Hepatic stellate cell (primary cell): ENCODE data around the gene RCSD1.

ENCODE experiments used
- DNase-seq: peaks from one replicate; pipeline ENCODE4 v3.0.0; 2011; ENCODE audit warnings: low spot score

The RCSD1 gene

GRCh38 chr1:167643441-167643840 is 13.4 kb downstream of the RCSD1 start:
- no peak for DNase-seq

DNA sequence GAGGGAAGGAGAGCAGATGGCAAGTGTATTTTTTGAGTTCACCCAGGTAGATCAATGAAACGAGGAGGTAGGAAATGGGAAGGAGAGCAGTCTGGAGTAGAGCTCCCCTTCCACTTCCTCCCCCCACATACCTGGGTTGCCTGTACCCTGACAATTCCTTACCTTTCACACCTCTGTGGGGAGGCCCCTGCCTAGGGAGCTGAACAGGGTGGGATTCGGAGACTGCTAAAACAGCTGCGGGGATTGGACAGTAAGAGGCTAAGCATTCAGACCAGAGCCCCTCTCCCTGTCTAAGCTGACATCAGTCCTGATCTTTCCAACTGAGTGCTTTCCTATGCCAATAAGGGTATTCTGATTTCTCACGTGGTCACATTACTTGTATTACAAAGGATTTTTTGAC is 14.5 kb downstream of the RCSD1 start:
- DNase-seq, result no peak

DNA sequence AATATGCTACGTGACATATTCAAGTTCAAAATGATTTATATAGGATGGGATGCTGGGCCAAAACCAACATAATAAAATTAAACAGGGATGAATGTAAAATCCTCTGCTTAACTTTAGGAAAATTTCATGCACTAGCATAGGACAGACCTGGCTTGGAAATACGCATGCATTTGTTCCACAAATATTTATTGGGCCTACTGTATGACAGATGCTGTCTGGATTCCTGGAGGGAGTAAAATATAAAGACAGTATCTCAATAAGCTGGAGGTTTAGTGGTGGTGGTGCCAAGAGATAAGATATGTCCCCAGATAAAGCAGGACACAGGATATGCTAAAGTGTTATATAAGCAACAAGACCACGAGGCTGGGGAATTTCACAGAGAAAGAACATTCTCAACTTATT is 15.1 kb downstream of the RCSD1 start:
- no peak for DNase-seq

DNA sequence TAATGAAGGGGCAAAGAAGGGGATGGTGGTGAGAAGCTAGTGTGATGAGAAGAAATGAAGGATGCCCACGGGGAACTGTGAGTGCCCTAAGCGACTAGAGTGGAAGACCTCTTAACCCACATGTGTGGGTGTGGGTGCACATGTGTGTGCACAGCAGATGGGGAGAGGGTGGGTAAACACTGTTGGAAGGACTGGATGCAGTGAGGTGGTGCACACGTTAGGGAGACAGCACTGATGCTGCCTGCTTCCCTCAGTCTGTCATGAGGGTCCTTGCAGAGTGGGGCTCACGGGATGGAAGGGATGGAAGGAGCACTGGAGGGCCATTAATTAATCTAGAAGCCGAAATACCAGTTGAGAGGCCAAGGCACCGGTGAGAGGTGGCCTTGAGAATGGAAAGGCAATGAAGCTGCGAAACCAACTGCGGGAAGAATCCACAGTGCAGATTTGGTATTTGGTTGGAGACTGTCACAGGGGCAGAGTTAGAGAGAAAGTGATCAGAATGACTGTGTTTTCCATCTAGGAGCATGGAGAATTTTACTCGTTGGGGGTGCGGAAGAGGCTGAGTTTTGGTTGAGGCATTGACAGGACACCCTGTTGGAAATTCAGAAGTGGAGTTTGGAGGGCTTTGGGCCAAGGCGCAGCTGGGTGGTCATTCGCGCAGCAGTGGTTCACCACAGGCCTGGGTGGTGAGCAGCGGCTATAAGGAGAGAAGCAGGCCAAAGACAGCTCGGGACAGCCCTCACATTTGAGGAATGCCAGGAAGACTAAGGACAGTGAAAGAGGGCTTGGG is 15.8 kb downstream of the RCSD1 start:
- no peak for DNase-seq

- DNase-seq, result no peak
Measured at GRCh38 chr1:167648252-167648849, 18.3 kb downstream of the RCSD1 start.

- DNase-seq, result no peak
Measured at GRCh38 chr1:167648978-167649744, 19.1 kb downstream of the RCSD1 start.

DNA sequence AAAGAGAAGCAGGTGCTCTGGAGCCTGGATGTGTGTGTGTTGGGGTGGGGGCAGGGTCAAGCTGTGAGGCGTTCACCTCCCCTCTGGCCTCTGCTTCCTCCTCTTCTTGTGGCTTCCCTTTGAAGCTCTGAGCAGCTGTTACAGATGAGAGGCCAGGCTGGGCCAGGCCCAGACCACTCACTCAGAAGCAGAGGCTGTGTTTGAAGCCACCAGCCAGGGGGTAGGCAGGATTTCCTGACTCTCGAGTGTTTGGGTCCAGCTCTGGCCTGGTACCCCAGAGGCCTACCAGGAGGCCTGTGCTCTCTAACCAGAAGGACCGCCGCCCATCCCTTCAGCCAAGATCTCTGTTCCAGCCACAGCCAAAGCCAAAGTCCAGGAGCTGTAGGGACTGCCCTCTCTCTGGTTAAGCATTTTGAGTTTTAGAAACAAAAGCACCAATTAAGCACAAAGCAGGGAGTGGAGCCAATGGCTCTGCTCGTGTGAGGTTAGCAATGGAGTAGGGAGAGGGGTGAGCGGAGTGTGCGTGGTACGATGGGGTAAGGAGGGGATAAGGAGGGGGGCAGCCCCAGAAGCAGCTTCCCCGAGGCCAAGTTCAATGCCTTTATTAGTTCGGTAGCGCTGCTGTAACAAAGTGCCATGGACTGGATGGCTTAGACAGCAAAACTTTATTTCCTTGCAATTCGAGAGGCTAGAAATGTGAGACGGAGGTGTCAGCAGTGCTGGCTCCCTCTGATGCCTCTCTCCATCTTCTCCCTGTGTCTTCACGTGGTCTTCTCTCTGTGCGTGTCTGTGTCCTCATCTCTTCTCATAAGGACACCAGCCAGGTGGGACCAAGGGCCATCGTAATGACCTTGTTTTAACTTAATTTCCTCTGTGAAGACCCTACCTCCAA is 20.5 kb downstream of the RCSD1 start:
- DNase-seq, result no peak

GRCh38 chr1:167651161-167651693 is 21.2 kb downstream of the RCSD1 start:
- no peak for DNase-seq

GRCh38 chr1:167654975-167655575 is 25.0 kb downstream of the RCSD1 start:
- no peak for DNase-seq

- no peak for DNase-seq
Measured at GRCh38 chr1:167656657-167657056, 26.6 kb downstream of the RCSD1 start.

DNA sequence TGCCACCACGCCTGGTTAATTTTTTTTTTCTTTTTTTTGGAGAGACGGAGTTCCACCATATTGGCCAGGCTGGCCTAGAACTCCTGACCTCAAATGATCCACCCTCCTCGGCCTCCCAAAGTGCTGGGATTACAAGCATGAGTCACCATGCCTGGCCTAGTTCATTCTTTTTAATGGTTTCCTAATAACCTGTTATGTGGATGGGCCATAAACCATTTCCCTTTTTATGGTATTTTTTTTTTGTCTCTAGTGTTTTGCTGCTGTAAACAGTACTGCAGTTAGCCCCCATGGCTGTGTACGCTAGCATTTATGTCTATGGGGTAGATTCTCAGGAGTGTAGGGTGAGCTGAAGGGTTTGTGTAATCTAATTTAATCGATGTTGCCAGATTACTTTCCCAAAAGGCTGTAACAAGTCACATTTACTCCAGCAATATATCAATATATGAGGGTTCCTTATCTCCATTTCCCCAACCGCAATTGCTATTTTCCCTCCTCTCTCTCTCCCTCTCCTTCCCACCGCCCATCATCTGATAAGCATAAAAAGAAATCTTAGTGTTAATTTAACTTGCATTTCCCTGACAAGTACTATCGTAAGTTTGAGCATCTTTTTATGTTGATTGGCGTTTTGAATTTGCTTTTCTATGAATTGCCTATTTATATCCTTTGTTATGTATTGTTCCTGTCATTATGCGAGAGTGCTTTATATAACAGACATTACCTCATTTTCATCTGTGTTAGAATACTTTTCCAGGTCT is 28.7 kb downstream of the RCSD1 start:
- DNase-seq, result no peak

- DNase-seq, result no peak
Measured at GRCh38 chr1:167659450-167659849, 29.4 kb downstream of the RCSD1 start.

- no peak for DNase-seq
Measured at GRCh38 chr1:167659881-167660280, 29.8 kb downstream of the RCSD1 start.

DNA sequence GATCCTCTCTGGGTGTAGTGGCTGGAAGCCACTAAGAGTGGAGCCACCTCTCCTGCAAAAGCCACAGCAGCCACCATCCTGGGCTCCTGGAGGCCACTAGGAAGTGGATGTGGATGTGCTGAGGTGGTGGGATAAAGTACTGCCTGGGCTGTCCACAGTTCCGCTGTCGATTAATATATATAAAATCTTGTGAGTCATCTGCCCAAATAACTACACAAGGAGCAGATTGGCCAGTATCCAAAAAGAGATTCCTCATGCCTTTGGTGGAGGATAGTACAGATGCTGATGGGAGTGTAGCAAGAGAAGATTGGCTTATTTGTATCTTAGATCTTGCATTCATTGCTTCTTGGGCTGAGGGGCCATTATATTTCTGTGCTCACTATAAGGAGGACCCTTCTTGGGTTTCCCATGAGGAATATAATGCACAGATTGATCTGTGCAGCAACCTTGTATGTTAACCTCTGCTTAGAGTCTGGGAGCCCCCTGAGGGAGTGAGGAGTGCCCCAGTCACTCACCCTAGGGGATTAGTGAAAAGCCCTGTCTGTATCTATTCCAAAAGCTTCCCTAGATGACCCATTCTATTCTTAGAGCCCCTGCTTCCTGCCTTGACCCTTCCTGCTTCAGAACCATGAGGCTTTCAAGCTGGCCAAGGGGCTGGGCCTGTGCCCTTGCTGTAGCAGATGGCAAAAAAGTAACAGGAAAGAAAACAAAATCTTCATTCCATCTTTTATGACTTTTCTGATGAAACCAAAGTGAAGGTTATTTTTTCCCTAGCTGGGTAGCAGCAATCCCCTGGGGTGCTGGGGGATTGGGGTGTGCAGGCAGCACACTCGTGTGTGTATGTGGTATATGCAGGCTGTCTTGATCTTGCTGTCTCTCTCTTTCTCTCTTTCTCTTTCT is 31.7 kb downstream of the RCSD1 start:
- DNase-seq, result peak; percentile 74

GRCh38 chr1:167663002-167663772 is 33.2 kb downstream of the RCSD1 start:
- peak; percentile 70 for DNase-seq

- DNase-seq, result no peak
Measured at GRCh38 chr1:167665469-167665868, 35.4 kb downstream of the RCSD1 start.

GRCh38 chr1:167666416-167666815 is 36.4 kb downstream of the RCSD1 start:
- DNase-seq, result peak; percentile 91

DNA sequence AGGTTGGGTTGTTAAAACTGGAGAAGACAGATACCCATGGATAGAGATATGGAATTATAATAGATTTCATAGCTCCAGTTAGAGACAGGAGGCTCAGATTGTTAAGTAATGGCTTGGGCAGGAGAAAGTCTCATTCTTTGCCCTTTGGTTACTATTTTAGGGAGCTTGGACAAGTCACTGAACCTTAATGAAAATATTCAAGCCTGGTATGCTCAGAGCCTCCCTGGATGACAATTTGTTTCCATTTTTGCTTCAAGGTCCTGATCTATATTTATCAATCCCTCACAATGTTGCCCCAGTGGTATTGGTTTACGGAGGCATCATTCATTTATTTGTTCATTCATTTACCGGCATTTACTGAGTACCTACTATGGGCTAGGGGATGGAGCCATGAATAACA is 37.5 kb downstream of the RCSD1 start:
- no peak for DNase-seq

DNA sequence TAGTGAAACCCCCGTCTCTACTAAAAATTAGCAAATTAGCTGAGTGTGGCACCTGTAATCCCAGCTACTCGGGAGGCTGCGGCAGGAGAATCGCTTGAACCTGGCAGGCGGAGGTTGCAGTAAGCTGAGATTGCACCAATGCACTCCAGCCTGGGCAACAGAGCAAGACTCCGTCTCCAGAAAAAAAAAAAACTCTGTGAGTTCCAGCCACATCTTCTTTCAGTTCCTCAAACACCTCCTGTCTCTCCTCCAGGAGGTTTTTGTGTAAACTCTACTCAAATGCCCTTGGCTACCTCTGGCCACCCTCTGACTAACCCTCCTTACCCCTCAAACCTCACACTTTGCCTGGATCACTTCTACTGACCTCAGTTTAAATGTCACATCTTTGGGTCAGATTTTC is 38.1 kb downstream of the RCSD1 start:
- DNase-seq, result no peak
